ENCODE data around the gene RAB11A.

The RAB11A gene

DNA sequence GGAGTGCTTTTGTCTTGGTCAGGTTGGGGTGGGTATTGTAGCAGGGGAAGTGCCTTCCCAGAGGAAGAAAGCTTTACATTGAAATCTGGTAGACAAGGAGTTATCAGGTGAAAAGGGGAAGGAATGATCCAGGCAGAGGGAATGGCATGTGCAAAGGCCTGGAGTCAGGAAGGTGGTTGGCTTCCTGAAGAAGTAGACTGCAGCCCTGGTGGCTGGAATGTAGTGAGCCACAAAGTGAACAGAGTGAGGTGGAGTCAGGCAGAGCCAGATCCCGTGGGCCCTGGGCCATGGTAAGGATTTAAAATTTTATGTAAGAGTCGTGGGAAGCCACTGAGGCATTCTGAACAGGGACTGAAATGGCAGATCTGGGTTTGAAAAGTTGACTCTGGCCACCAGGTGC, 58.3 kb downstream of the RAB11A start:
- in situ Hi-C loops (cut with HindIII; ENCODE audit: low pct_unique_long_range_greater_than_20kb, low sequenced_read_pairs) = no loop called here
- peak in 1 of 2 experiments; percentile 37 for DNase-seq (ENCODE audit: low read depth in 1 of 2, low spot score in 1 of 2)
- TF ChIP-seq JUND (IDR thresholded peaks at IDR 0.05; ENCODE audit: low read depth) = no peak

DNA sequence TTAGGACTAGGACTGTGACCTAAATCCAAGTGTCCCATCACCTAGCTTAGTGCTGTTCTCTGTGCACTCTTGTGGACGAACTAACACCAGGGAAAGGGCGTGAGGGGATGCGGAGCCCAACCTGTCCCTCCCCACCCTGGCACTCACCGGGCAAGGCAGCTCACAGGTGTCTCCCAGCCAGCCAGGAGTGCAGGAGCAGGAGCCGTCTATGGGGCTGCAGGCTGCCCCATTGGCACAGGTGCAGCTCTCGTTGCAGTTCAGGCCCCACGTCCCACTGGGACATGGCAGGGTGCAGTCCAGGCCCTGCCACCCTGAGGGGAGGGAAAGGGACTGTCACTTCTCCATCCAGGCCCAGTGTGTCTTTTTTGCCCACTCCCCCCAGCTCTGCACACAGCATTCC, 60.3 kb downstream of the RAB11A start:
- no peak for DNase-seq (ENCODE audit: low read depth in 1 of 2, low spot score in 1 of 2)
- TF ChIP-seq JUND (IDR thresholded peaks at IDR 0.05; ENCODE audit: low read depth) = no peak
- in situ Hi-C loops (cut with HindIII; ENCODE audit: low pct_unique_long_range_greater_than_20kb, low sequenced_read_pairs) = no loop called here

DNA sequence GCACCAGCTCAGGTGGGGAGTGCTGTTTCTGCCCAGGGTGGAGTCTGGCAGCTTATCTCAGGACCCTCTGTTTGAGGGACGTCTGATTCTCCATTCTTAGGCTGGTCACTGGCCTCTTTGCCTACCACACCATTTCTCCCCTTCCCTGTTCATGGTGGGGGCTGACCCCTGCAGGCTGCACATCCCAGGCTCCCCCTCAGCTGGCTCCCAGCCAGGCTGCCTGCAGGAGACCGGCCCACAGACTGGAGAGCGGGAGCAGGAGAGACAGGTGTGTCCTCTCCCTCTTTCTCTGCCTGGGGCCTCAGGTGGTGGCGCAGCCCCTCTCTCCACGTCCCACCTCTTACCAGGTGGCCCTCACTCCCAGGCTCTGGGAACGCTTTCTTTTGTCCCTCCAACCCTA, 60.8 kb downstream of the RAB11A start:
- TF ChIP-seq JUND (IDR thresholded peaks at IDR 0.05; ENCODE audit: low read depth) = no peak
- in situ Hi-C loops (cut with HindIII; ENCODE audit: low pct_unique_long_range_greater_than_20kb, low sequenced_read_pairs) = no loop called here
- no peak for DNase-seq (ENCODE audit: low read depth in 1 of 2, low spot score in 1 of 2)

DNA sequence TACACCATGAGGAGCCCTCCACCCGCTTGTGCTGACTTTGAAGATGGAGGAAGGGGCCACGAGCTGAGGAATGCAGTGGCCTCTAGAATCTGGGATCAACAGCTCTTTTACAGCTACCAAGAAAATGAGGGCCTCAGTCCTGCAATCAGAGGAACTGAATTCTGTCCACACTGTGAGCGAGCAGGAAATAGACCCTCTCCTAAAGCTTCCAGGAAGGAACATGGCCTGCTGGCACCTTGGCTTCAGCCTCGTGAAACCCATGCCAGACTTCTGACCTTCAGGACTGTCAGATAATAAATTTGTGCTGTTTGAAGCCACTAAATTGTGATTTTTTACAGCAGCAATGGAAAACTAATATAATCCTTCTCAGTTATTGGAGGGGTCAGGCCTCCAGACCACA, 61.9 kb downstream of the RAB11A start:
- TF ChIP-seq JUND (IDR thresholded peaks at IDR 0.05; ENCODE audit: low read depth) = no peak
- no peak for DNase-seq (ENCODE audit: low read depth in 1 of 2, low spot score in 1 of 2)
- in situ Hi-C loops (cut with HindIII; ENCODE audit: low pct_unique_long_range_greater_than_20kb, low sequenced_read_pairs) = no loop called here

DNA sequence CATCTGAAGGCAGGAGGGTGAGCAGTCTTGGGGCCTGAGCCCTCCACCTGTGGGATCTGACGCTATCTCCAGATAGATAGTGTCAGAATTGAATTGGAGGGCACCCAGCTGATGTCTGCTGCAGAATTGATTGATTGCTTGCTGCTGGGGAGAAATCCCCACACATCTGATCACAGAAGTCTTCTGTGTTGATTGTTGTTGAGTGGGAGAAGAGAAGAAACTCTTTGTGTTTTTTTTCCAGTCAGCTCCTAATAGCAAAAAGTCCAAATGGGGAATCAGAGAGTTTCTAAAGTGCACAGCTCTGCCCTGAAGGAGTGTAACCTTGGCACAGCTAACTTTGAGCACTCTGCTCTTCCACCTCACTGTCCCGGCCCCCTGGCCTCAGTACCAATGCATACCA, 66.1 kb downstream of the RAB11A start:
- in situ Hi-C loops (cut with HindIII; ENCODE audit: low pct_unique_long_range_greater_than_20kb, low sequenced_read_pairs) = no loop called here
- TF ChIP-seq JUND (IDR thresholded peaks at IDR 0.05; ENCODE audit: low read depth) = no peak
- no peak for DNase-seq (ENCODE audit: low read depth in 1 of 2, low spot score in 1 of 2)

DNA sequence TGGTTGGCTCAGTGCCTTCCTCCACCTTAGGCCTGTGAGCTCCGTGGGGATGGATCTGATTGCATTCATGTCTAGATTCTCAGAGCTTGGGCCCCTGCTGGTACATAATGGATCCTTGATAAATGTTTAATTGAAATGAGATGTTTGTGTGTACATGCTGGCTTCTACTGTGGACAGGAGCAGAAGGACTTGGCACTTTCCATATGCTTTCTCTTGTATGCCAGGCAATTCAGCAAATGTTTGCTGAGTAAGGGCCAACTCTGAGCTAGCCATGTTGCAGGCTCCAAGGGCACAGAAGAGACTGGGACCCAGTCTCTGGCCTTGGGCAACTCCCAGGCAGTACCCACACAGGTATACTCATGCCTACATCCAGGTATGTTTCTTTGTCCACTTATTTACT, 67.0 kb downstream of the RAB11A start:
- in situ Hi-C loops (cut with HindIII; ENCODE audit: low pct_unique_long_range_greater_than_20kb, low sequenced_read_pairs) = no loop called here
- DNase-seq (ENCODE audit: low read depth in 1 of 2, low spot score in 1 of 2) = no peak
- no peak for TF ChIP-seq JUND (IDR thresholded peaks at IDR 0.05; ENCODE audit: low read depth)

DNA sequence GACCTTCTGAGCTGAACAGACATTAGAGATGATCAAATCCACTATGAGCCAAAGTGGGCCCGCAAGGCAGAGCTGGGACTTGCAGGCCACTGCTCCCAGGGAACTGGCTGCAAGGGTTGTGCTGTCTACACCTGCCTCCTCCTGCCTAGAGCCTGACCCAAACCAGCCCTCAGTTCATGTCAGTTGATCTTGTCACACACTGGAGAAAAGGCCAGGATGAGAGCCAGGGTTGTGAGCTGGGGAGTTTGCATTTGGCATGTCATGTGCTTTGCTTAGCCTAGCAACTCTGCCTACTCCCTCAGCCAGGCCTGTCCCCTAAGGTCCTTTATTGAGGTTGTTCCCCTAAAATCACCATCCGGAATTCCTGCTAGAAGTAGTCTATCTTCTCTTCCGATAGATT, 67.8 kb downstream of the RAB11A start:
- in situ Hi-C loops (cut with HindIII; ENCODE audit: low pct_unique_long_range_greater_than_20kb, low sequenced_read_pairs) = no loop called here
- DNase-seq (ENCODE audit: low read depth in 1 of 2, low spot score in 1 of 2) = no peak
- no peak for TF ChIP-seq JUND (IDR thresholded peaks at IDR 0.05; ENCODE audit: low read depth)

DNA sequence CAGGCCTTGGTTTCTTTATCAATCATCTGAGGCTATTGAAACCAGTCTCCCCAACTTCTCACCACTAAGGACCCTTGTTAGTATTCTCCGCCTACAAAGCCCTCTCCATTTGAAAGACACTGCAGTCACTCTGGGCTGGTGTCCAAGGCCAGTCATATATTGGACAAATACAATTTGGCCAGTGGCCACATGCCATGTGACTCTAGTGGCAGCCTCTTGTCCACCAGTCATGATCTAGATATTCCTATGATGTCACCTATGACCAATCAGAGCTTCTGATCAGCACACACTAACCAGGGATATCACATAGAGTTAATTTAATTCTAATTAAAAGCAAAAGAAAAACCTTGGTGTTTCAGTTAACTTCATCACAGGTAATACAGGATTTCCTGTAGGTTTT, 68.2 kb downstream of the RAB11A start:
- in situ Hi-C loops (cut with HindIII; ENCODE audit: low pct_unique_long_range_greater_than_20kb, low sequenced_read_pairs) = no loop called here
- no peak for TF ChIP-seq JUND (IDR thresholded peaks at IDR 0.05; ENCODE audit: low read depth)
- DNase-seq (ENCODE audit: low read depth in 1 of 2, low spot score in 1 of 2) = peak in 1 of 2 experiments; percentile 35

DNA sequence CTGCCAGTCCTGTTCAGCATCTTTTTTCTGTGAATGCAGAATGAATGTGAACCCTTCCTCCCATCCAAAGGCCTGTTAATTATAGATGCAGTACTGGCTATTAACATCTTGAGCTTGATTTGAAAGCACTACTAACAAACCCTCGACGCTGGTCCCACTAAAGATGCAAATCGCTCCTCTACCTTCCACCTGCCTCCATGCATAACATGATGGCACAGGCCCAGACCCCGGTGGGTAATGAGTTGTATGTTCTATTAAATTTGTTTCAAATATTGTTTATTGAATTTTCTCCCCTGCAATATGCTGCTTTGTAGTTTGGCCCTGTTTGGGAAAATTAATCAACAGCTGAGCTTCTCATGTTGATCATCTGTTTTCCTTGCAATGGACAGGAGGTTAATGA, 69.3 kb downstream of the RAB11A start:
- in situ Hi-C loops (cut with HindIII; ENCODE audit: low pct_unique_long_range_greater_than_20kb, low sequenced_read_pairs) = no loop called here
- DNase-seq (ENCODE audit: low read depth in 1 of 2, low spot score in 1 of 2) = no peak
- TF ChIP-seq JUND (IDR thresholded peaks at IDR 0.05; ENCODE audit: low read depth) = no peak

DNA sequence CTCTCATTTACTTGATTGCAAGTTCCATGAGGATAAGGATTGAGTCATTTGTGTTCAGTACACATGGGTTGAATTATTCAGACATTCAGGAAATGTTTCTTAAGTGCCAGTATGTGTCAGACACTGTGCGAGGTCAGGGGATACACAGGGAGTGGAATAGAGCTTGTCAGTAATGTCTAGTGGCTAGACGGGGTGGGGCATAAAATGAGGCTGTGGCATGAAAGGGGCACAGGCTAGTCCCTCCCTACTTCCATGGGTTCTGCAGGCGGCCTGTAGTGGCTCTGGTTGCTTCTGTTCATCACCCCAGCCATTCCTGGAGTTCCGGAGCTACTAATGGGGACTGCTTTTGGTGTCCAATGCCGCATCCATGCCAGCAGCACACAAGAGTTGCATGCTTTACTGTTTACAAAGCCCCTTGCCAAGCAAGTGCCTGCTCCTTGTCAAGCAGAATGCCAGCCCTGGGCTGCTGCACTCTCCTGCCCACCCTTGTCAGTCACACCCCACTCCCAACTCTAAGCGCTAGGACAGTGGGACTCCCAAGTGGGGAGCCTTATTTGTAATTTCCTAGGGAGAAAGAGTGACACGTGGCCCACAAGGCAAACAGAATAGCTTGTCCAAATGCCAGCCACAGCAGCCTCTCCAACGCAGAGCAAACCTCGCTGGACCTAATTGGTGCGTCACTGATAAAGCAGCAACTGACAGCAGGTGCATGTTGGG, 70.8 kb downstream of the RAB11A start:
- TF ChIP-seq JUND (IDR thresholded peaks at IDR 0.05; ENCODE audit: low read depth) = no peak
- in situ Hi-C loops (cut with HindIII; ENCODE audit: low pct_unique_long_range_greater_than_20kb, low sequenced_read_pairs) = no loop called here
- no peak for DNase-seq (ENCODE audit: low read depth in 1 of 2, low spot score in 1 of 2)

DNA sequence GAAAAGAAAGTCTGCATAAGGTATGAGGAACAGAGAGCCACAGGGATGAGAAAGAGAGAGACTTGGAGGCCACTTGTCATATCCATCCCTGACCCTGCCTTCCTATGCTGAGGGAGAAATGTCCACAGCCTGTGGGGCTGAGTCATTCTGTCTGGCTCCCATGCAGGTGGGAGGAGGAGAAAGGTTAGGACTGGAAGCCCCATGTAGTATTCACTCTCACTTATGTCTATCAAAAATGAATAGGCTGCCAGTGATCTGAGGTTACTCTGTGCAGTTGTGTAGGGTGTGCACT, 71.3 kb downstream of the RAB11A start:
- TF ChIP-seq JUND (IDR thresholded peaks at IDR 0.05; ENCODE audit: low read depth) = no peak
- in situ Hi-C loops (cut with HindIII; ENCODE audit: low pct_unique_long_range_greater_than_20kb, low sequenced_read_pairs) = no loop called here
- DNase-seq (ENCODE audit: low read depth in 1 of 2, low spot score in 1 of 2) = no peak

Data from T47D (cell line).